Lung (tissue), 12 donors: ENCODE data around the gene RASSF8. TPM values are rescaled to one million over a fixed set of nuclear protein-coding genes. Genes with fewer than 3 reads are reported as not detected.

Experiments
- ATAC-seq: fragments of 200-7000 bp; cut with Tn5 transposase; one replicate; pipeline ENCODE4 v1.9.1; 2020; ENCODE audit warnings: moderate number of reproducible peaks; ENCODE audit not compliant: insufficient read depth, low FRiP score
- DNase-seq, 3 donors: peaks; one replicate each; pipeline ENCODE4 v3.0.0-alpha.2; 2013 to 2017
- H3K27ac ChIP-seq, 2 donors: one replicate each; pipeline ENCODE4 v1.5.1; 2013; ENCODE audit warnings: mild to moderate bottlenecking in 2 of 2, moderate library complexity in 2 of 2, control low read depth in 1 of 2, inconsistent platforms in 1 of 2, low read depth in 1 of 2, low read length in 1 of 2
- H3K27me3 ChIP-seq, 3 donors: one replicate each; pipeline ENCODE4 v1.5.1; 2013; ENCODE audit warnings: low read length in 2 of 3; ENCODE audit not compliant: control insufficient read depth in 3 of 3, insufficient read depth in 3 of 3
- H3K36me3 ChIP-seq, 4 donors: one replicate each; pipeline ENCODE4 v1.5.1; 2013; ENCODE audit warnings: low read length in 4 of 4, mild to moderate bottlenecking in 1 of 4, moderate library complexity in 1 of 4; ENCODE audit not compliant: control insufficient read depth in 4 of 4, insufficient read depth in 4 of 4
- H3K4me1 ChIP-seq, 5 donors: one replicate each; pipeline ENCODE4 v1.5.1; 2013; ENCODE audit warnings: low read length in 5 of 5, mild to moderate bottlenecking in 2 of 5, moderate library complexity in 1 of 5; ENCODE audit not compliant: control insufficient read depth in 5 of 5, insufficient read depth in 5 of 5
- H3K4me3 ChIP-seq: one replicate; pipeline ENCODE4 v1.5.1; 2013; ENCODE audit warnings: mild to moderate bottlenecking, control low read depth, moderate library complexity
- H3K9ac ChIP-seq, 2 donors: one replicate each; pipeline ENCODE4 v1.5.1; 2013; ENCODE audit warnings: low read length in 2 of 2, control low read depth in 1 of 2; ENCODE audit not compliant: insufficient read depth in 1 of 2
- H3K9me3 ChIP-seq, 4 donors: one replicate each; pipeline ENCODE4 v1.5.1; 2013; ENCODE audit warnings: low read length in 3 of 4, mild to moderate bottlenecking in 1 of 4, moderate library complexity in 1 of 4; ENCODE audit not compliant: control insufficient read depth in 4 of 4, insufficient read depth in 3 of 4
- WGBS, 2 donors: extraction: QIAGEN DNeasy Blood & Tissue Kit; methylation state at CpG; one replicate each; pipeline ENCODE4 v1.1.7; 2013; 5-methylcytosine and 5-hydroxymethylcytosine counted together
- polyA plus RNA-seq, 2 donors: library from polyadenylated mRNA; stranded (reverse); fragments of 200-250 nt; gene quantifications; one replicate each; pipeline ENCODE4 v1.2.1, GENCODE V29; 2013
- total RNA-seq, 2 donors: library from RNA; depleted of rRNA in 1 of 2; stranded (reverse); fragments of >200 nt in 1 of 2; gene quantifications; one replicate each; pipeline ENCODE4 v1.2.1, GENCODE V29; 2014 to 2021
- TF ChIP-seq, protein P1 (sequence below): IDR thresholded peaks from 2 replicates; pipeline ENCODE4 v1.5.1; 2012; ENCODE audit warnings: mild to moderate bottlenecking; ENCODE audit errors: control extremely low read depth, extremely low read depth
- donor health status: control.
- donor health status: control.
- donor health status: Bipolar disorder and iron deficiency.
- donor health status: healthy.
- donor health status: DM: yes; HTN: yes; CAD: no.

The RASSF8 gene
- total and polyA plus RNA-seq, 4 donors = 9.0 to 68.4 (median 28.2) TPM

DNA sequence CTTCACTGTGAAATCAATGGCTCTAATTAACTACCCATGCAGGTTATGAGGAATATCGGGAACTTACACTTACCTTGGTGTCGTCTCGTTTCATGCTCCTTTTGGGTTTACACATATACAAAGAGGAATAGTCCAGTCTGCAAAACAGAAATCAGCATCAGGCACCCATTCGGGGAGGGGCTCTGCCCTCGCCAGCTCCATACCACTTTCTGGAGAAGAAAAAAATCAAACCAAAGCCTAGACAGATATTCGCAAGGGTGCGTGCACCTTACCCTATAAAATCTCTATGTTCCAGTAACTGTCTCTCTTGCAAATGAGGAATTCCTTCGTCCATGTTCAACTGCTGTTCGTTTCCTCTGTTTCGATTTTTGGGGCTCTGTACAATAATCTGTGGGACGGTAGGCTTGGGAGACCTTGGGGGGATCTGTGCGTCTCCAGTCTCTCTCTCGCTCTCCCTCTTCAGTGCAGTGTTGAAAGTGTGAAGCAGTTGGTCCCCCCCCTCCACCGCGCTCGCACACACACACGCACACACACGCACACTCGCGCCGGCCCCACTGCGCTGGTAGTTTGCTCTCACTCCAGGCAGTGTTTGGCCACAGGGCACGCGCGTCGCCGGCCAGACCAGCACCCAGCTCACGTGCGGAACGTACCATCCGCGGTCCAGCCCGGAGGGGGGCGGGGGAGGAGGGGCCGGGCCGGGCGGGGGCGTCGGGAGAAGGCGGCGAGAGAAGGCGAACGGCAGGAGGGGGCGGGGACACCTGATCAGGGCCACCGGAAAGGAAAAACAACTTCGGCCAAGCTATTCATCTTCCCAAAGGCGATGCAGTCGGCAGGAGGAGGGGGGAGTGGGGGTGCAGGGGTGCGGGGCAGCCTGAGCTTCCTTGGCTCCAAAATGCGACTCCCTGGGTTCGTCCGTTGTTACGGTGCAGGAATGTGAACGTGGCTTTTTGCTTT lies 166.2 kb downstream of the RASSF8 start, which contains the start of gene BHLHE41:
BHLHE41 (minus strand) TSS at position 592 of the 954 bp plus-strand sequence; CDS start at position 334, 258 bp downstream.
- Histone ChIP-seq H3K4me3 (peak within 1 kb of the TSS; percentile 45), H3K4me1 (peaks cover 2 to 24% (median 7%) of the 10 kb centered on the region in 5 donors), H3K27ac (peak within 1 kb of the TSS; percentile 88 to 100), H3K36me3 (no peaks in the 10 kb centered on the region), H3K9ac (peak within 1 kb of the TSS; percentile 1 to 45), H3K27me3 (peaks cover 5 to 77% (median 72%) of the 10 kb centered on the region in 3 donors), H3K9me3 (no peaks in the 10 kb centered on the region)
- no peak for ATAC-seq
- DNase-seq = peak; percentile 40 to 50 (median 48)
- 2% methylated on average over 53 of the region's 54 CpGs for WGBS, 2 donors
- TF ChIP-seq, protein P1, sequence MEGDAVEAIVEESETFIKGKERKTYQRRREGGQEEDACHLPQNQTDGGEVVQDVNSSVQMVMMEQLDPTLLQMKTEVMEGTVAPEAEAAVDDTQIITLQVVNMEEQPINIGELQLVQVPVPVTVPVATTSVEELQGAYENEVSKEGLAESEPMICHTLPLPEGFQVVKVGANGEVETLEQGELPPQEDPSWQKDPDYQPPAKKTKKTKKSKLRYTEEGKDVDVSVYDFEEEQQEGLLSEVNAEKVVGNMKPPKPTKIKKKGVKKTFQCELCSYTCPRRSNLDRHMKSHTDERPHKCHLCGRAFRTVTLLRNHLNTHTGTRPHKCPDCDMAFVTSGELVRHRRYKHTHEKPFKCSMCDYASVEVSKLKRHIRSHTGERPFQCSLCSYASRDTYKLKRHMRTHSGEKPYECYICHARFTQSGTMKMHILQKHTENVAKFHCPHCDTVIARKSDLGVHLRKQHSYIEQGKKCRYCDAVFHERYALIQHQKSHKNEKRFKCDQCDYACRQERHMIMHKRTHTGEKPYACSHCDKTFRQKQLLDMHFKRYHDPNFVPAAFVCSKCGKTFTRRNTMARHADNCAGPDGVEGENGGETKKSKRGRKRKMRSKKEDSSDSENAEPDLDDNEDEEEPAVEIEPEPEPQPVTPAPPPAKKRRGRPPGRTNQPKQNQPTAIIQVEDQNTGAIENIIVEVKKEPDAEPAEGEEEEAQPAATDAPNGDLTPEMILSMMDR = no peak

DNA sequence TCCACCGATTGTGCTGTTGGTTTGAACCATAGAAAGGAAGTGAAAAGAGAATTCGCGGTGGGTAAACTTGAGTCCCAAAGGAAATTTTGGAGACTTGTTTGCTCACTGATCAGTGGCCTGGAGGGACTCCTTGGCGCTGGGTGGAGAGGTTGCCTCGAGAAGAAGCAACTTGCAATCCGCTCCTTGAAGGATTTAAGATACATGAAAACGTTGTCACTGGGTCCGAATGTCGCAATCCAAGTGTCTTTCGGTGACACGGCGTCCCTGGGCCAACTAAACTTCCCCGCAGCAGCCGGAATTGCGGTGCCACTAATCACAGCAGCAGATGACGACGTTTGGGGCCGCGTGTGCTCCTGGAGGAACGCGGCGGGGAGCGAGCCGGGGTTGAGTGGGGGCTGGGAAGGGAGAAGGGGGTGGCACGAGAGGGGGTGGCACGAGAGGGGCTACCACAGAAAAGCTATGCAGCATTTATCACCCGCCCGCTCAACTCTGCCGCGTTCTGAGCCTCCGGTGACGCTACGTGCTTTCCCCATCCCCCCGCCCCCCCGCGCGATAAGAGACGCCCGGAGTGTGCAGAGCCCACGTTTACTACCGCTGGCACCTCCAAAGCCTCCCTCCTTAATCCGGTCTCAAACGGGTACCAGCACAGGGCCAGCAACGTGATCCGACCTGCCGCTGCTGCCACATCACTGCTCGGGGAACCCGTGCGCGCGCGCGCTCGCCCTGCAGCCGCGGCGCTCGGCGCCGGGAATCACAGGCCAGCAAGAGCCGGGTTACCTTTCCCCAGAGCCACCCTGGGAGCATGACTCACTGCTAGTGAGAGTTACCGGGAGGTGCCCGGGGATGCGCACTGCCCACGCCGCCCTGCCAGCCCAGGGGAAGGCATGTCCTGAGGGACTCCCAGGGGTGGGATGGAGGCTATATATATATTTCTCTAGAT lies 167.2 kb downstream of the RASSF8 start:
- DNase-seq (peak; percentile 57 to 63 (median 61)), ATAC-seq (peak; percentile 76)
- Histone ChIP-seq H3K4me3 (peak overlapping the region; percentile 45), H3K9me3 (no peaks in the 10 kb centered on the region), H3K36me3 (no peaks in the 10 kb centered on the region), H3K27ac (peak overlapping the region; percentile 88 to 100), H3K27me3 (peaks cover 8 to 76% (median 67%) of the 10 kb centered on the region in 3 donors), H3K9ac (peak overlapping the region; percentile 1 to 45), H3K4me1 (peaks cover 2 to 24% (median 7%) of the 10 kb centered on the region in 5 donors)
- TF ChIP-seq, protein P1 = no peak
- 0 to 1% methylated on average over 64 to 66 of the region's 66 CpGs for WGBS, 2 donors

DNA sequence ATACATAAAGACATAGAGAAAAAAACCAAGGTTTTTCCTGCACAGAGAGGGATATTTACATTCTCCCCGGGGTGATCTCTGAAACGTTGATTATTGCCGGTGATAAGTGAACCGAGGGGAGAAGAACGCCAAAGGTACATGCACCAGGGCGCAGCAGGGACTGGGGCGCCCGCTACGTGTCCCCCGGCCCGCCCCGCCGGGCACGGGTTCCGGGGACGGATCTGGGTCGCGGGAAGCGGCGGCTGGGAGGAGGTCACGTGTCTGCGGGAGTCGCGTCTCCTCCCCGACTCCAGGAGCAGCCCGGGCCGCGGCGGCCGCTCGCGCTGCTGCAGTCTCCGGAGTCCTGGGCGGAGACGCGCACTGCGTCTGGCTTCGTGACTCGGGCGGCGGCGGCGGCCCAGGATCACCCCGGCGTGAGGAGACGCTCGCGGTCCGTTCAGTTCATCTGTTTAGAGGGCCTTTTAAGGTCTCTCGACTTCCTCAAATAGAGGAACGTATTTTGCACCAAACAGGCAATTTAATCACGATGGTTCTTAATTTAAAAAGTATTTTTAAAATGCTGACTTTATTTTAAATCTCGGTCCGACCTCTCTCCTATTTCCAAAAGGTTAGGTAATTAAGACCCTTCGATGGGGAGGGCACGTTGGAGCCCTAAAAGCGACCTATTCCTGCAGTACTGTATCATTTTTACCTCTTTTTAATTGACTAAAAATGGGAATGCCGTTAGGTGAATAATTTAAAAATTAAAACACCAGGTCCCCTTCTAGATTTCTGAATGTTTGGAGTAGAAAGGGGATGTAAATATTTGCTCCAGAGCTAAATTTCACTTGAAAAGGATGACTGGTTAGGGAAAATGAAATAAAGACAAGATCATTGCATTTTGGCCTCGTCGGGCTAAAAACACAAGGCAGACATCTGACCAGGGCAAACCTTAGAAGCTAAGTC lies 168.1 kb downstream of the RASSF8 start:
- WGBS, 2 donors = 4 to 5% methylated on average over 58 to 60 of the region's 60 CpGs
- H3K36me3 ChIP-seq = no peaks in the 10 kb centered on the region
- peak overlapping the region in 1 of 2 donors; percentile 8 for H3K9ac ChIP-seq
- peaks cover 2 to 24% (median 7%) of the 10 kb centered on the region in 5 donors for H3K4me1 ChIP-seq
- peak overlapping the region; percentile 88 to 100 for H3K27ac ChIP-seq
- DNase-seq = peak; percentile 77 to 85 (median 79)
- H3K9me3 ChIP-seq = no peaks in the 10 kb centered on the region
- peak; percentile 74 for ATAC-seq
- H3K4me3 ChIP-seq = peak overlapping the region; percentile 38
- TF ChIP-seq, protein P1 = no peak
- H3K27me3 ChIP-seq = peaks cover 8 to 75% (median 61%) of the 10 kb centered on the region in 3 donors
